Esophagus (tissue), 2 donors: Measurements from ENCODE around the gene CYP4V2. TPM values are rescaled to one million over a fixed set of nuclear protein-coding genes. Genes with fewer than 3 reads are reported as not detected.

ENCODE experiments used
- H3K27ac ChIP-seq, 2 donors: one replicate each; pipeline ENCODE4 v1.5.1; 2013; ENCODE audit warnings: low read depth in 2 of 2, mild to moderate bottlenecking in 2 of 2, inconsistent platforms in 1 of 2, low read length in 1 of 2, moderate library complexity in 1 of 2
- H3K27me3 ChIP-seq, 2 donors: one replicate each; pipeline ENCODE4 v1.6.1; 2013; ENCODE audit warnings: low read length in 2 of 2, control low read depth in 1 of 2, mild to moderate bottlenecking in 1 of 2; ENCODE audit not compliant: insufficient read depth in 2 of 2, control insufficient read depth in 1 of 2
- H3K36me3 ChIP-seq, 2 donors: one replicate each; pipeline ENCODE4 v1.6.1; 2013; ENCODE audit warnings: low read length in 1 of 2; ENCODE audit not compliant: control insufficient read depth in 2 of 2, insufficient read depth in 2 of 2
- H3K4me1 ChIP-seq, 2 donors: one replicate each; pipeline ENCODE4 v1.6.1; 2013; ENCODE audit warnings: low read length in 1 of 2; ENCODE audit not compliant: control insufficient read depth in 2 of 2, insufficient read depth in 2 of 2
- H3K4me3 ChIP-seq, 2 donors: one replicate each; pipeline ENCODE4 v1.5.1; 2013; ENCODE audit warnings: low read length in 2 of 2, mild to moderate bottlenecking in 2 of 2, low read depth in 1 of 2, moderate library complexity in 1 of 2
- H3K9me3 ChIP-seq, 2 donors: one replicate each; pipeline ENCODE4 v1.6.1; 2013; ENCODE audit warnings: mild to moderate bottlenecking in 2 of 2, low read depth in 1 of 2, low read length in 1 of 2, moderate library complexity in 1 of 2; ENCODE audit not compliant: control insufficient read depth in 2 of 2, insufficient read depth in 1 of 2
- WGBS, 2 donors: extraction: QIAGEN DNeasy Blood & Tissue Kit; methylation state at CpG; one replicate each; pipeline ENCODE4 v1.1.7; 2013; 5-methylcytosine and 5-hydroxymethylcytosine counted together
- polyA plus RNA-seq, 2 donors: library from polyadenylated mRNA; stranded (reverse); fragments of 200-250 nt; gene quantifications; one replicate each; pipeline ENCODE4 v1.2.3, GENCODE V29; 2013
- donor health status: healthy with polysubstance abuse.
- donor health status: Bipolar disorder and iron deficiency.

The CYP4V2 gene
- polyA plus RNA-seq, 2 donors, result 4.4 to 6.4 TPM

- WGBS, 2 donors, result 83 to 85% methylated on average over 13 of the region's 13 CpGs
- no peaks in the 10 kb centered on the region for H3K4me1 ChIP-seq
- H3K9me3 ChIP-seq, result no peaks in the 10 kb centered on the region
- H3K27me3 ChIP-seq, result no peaks in the 10 kb centered on the region
- H3K4me3 ChIP-seq, result no peak overlapping the region
- H3K36me3 ChIP-seq, result no peaks in the 10 kb centered on the region
- H3K27ac ChIP-seq, result no peak overlapping the region
Measured at GRCh38 chr4:186170966-186171365, 20.4 kb upstream of the CYP4V2 start.

- H3K4me1 ChIP-seq, result no peaks in the 10 kb centered on the region
- no peaks in the 10 kb centered on the region for H3K9me3 ChIP-seq
- no peak overlapping the region for H3K4me3 ChIP-seq
- no peaks in the 10 kb centered on the region for H3K27me3 ChIP-seq
- no peak overlapping the region for H3K27ac ChIP-seq
- H3K36me3 ChIP-seq, result no peaks in the 10 kb centered on the region
- 55 to 62% methylated on average over 5 to 8 of the region's 8 CpGs for WGBS, 2 donors
Measured at GRCh38 chr4:186172546-186172945, 18.8 kb upstream of the CYP4V2 start.

GRCh38 chr4:186188107-186188506, 3.3 kb upstream of the CYP4V2 start:
- H3K27ac ChIP-seq, result no peak overlapping the region

GRCh38 chr4:186189656-186190055, 1.7 kb upstream of the CYP4V2 start:
- H3K9me3 ChIP-seq, result no peaks in the 10 kb centered on the region
- H3K27me3 ChIP-seq, result no peaks in the 10 kb centered on the region
- no peaks in the 10 kb centered on the region for H3K36me3 ChIP-seq
- H3K4me1 ChIP-seq, result no peaks in the 10 kb centered on the region
- H3K27ac ChIP-seq, result peak overlapping the region in 1 of 2 donors; percentile 11
- no peak overlapping the region for H3K4me3 ChIP-seq
- 61 to 75% methylated on average over 4 of the region's 4 CpGs for WGBS, 2 donors

More at GRCh38 chr4:186188107-186188506, 3.3 kb upstream of the CYP4V2 start:
- H3K4me3 ChIP-seq, result no peak overlapping the region
- H3K27me3 ChIP-seq, result no peaks in the 10 kb centered on the region
- H3K36me3 ChIP-seq, result no peaks in the 10 kb centered on the region
- WGBS, 2 donors, result 70 to 86% methylated on average over 3 of the region's 3 CpGs
- no peaks in the 10 kb centered on the region for H3K4me1 ChIP-seq
- no peaks in the 10 kb centered on the region for H3K9me3 ChIP-seq

- 0% methylated on average over 34 of the region's 34 CpGs for WGBS, 2 donors
- Histone ChIP-seq H3K4me1 (no peaks in the 10 kb centered on the region), H3K9me3 (no peaks in the 10 kb centered on the region), H3K27ac (peak overlapping the region; percentile 95 to 96), H3K4me3 (peak overlapping the region; percentile 75 to 94), H3K27me3 (no peaks in the 10 kb centered on the region), H3K36me3 (no peaks in the 10 kb centered on the region)
Measured at GRCh38 chr4:186190581-186191199, 677 bp upstream of the CYP4V2 start.

GRCh38 chr4:186192066-186192612, 772 bp downstream of the CYP4V2 start:
- Histone ChIP-seq H3K27ac (peak overlapping the region; percentile 95 to 96), H3K9me3 (no peaks in the 10 kb centered on the region), H3K27me3 (no peaks in the 10 kb centered on the region), H3K36me3 (peaks cover 0 to 2% of the 10 kb centered on the region in 2 donors), H3K4me1 (peaks cover 0 to 4% of the 10 kb centered on the region in 2 donors), H3K4me3 (peak overlapping the region; percentile 75 to 94)
- WGBS, 2 donors, result 1 to 2% methylated on average over 22 of the region's 22 CpGs

GRCh38 chr4:186193851-186194250, 2.5 kb downstream of the CYP4V2 start:
- WGBS, 2 donors, result 93 to 96% methylated on average over 5 of the region's 5 CpGs
- no peak overlapping the region for H3K4me3 ChIP-seq
- H3K9me3 ChIP-seq, result no peaks in the 10 kb centered on the region
- no peak overlapping the region for H3K27ac ChIP-seq
- H3K4me1 ChIP-seq, result peaks cover 0 to 4% of the 10 kb centered on the region in 2 donors
- no peaks in the 10 kb centered on the region for H3K27me3 ChIP-seq
- H3K36me3 ChIP-seq, result peaks cover 2 to 4% of the 10 kb centered on the region in 2 donors

GRCh38 chr4:186196063-186196462, 4.7 kb downstream of the CYP4V2 start:
- Histone ChIP-seq H3K4me1 (peaks cover 0 to 4% of the 10 kb centered on the region in 2 donors), H3K9me3 (no peaks in the 10 kb centered on the region), H3K27me3 (no peaks in the 10 kb centered on the region), H3K36me3 (peaks cover 2 to 4% of the 10 kb centered on the region in 2 donors), H3K4me3 (no peak overlapping the region), H3K27ac (no peak overlapping the region)
- WGBS, 2 donors, result 92 to 96% methylated on average over 6 of the region's 6 CpGs

- peaks cover 2 to 6% of the 10 kb centered on the region in 2 donors for H3K4me1 ChIP-seq
- peaks cover 2 to 4% of the 10 kb centered on the region in 2 donors for H3K36me3 ChIP-seq
- no peaks in the 10 kb centered on the region for H3K9me3 ChIP-seq
- H3K27ac ChIP-seq, result no peak overlapping the region
- 79 to 86% methylated on average over 6 of the region's 6 CpGs for WGBS, 2 donors
- H3K27me3 ChIP-seq, result no peaks in the 10 kb centered on the region
- H3K4me3 ChIP-seq, result no peak overlapping the region
Measured at GRCh38 chr4:186200516-186200915, 9.1 kb downstream of the CYP4V2 start.

GRCh38 chr4:186201010-186201409, 9.6 kb downstream of the CYP4V2 start:
- no peak overlapping the region for H3K27ac ChIP-seq
- WGBS, 2 donors, result 75 to 83% methylated on average over 7 of the region's 7 CpGs
- H3K36me3 ChIP-seq, result peaks cover 2 to 4% of the 10 kb centered on the region in 2 donors
- H3K4me3 ChIP-seq, result no peak overlapping the region
- H3K4me1 ChIP-seq, result peaks cover 2 to 6% of the 10 kb centered on the region in 2 donors
- H3K9me3 ChIP-seq, result no peaks in the 10 kb centered on the region
- no peaks in the 10 kb centered on the region for H3K27me3 ChIP-seq
